ENCODE measurements around the gene PPP2R2D. TPM values are rescaled to one million over a fixed set of nuclear protein-coding genes. Genes with fewer than 3 reads are reported as not detected.

The PPP2R2D gene
- total RNA-seq, 4 donors from 2014 or later, result 38.2 to 49.7 (median 41.0) TPM

- Histone ChIP-seq H3K4me3 (no peak overlapping the region), H3K36me3 (no peaks in the 10 kb centered on the region), H3K9me3 (no peaks in the 10 kb centered on the region), H3K4me1 (peaks cover 28 to 35% (median 34%) of the 10 kb centered on the region in 4 donors), H3K27ac (replicated peaks in 1 of 4) (no peak overlapping the region), H3K27me3 (peaks cover 0 to 32% (median 6%) of the 10 kb centered on the region in 4 donors)
- no peak for DNase-seq (ENCODE audit: extremely low spot score)
- intact Hi-C loops (cut with DNase I), result no loop called here
- TF ChIP-seq CTCF (IDR thresholded peaks at IDR 0.05) (no peak), POLR2A (IDR thresholded peaks at IDR 0.05; ENCODE audit: low read depth) (no peak), POLR2AphosphoS5 (IDR thresholded peaks at IDR 0.05) (no peak), EP300 (IDR thresholded peaks at IDR 0.05) (no peak)
- 60% methylated on average over 8 of the region's 8 CpGs for WGBS
Observed at GRCh38 chr10:131899116-131899690, 1.6 kb upstream of the PPP2R2D start.

DNA sequence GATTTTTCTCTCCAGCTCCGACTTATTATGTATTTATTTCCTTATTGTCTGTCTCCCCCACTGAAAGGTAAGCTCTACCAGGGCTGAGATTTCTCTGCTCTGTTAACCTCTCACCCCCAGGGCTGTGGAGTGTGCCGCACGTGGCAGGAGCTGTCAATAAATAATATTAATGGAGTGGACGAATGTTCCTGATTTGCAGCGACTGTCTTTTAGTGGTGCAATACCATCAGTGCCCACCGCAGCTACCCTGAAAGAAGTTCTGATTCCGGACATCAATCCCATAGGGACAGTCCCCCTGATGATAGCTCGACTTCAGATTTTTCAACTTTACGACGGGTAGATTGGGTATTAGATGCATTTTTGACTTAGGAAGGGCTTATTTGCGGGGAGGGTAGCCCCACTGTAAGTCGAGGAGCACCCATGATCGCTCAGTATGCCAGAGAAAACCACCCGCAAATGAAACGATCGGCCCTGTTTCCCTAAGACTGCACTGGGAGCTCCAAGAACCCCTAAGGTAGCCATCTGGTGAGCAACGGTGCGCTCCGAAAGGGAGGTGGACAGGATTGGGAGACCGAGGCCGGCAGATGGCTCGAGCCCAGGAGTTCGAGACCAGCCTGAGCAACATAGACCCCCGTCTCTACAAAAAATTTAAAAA, 986 bp upstream of the PPP2R2D start:
- H3K27ac ChIP-seq (replicated peaks in 1 of 4), result peak overlapping the region; percentile 92 to 98 (median 96)
- DNase-seq (ENCODE audit: extremely low spot score), result no peak
- no peaks in the 10 kb centered on the region for H3K9me3 ChIP-seq
- TF ChIP-seq POLR2A (IDR thresholded peaks at IDR 0.05; ENCODE audit: low read depth) (no peak), EP300 (IDR thresholded peaks at IDR 0.05) (no peak), POLR2AphosphoS5 (IDR thresholded peaks at IDR 0.05) (no peak), CTCF (IDR thresholded peaks at IDR 0.05) (no peak)
- H3K4me1 ChIP-seq, result peaks cover 33 to 41% (median 40%) of the 10 kb centered on the region in 4 donors
- H3K36me3 ChIP-seq, result no peaks in the 10 kb centered on the region
- WGBS, result 17% methylated on average over 19 of the region's 24 CpGs
- intact Hi-C loops (cut with DNase I), result loop anchor here (5.0 kb wide), 1 partner anchor 82 kb away; the partner anchor contains the start of gene BNIP3
- H3K27me3 ChIP-seq, result peaks cover 0 to 27% (median 6%) of the 10 kb centered on the region in 4 donors
- H3K4me3 ChIP-seq, result peak overlapping the region; percentile 76 to 96 (median 88)

GRCh38 chr10:131901181-131901829, 497 bp downstream of the PPP2R2D start:
- H3K4me1 ChIP-seq, result peaks cover 47 to 56% (median 55%) of the 10 kb centered on the region in 4 donors

GRCh38 chr10:131902211-131902610, 1.4 kb downstream of the PPP2R2D start:
- H3K4me1 ChIP-seq, result peaks cover 49 to 63% (median 62%) of the 10 kb centered on the region in 4 donors
- H3K27me3 ChIP-seq, result peaks cover 0 to 20% (median 6%) of the 10 kb centered on the region in 4 donors
- H3K4me3 ChIP-seq, result peak overlapping the region; percentile 76 to 96 (median 88)
- intact Hi-C loops (cut with DNase I), result loop anchor here (5.0 kb wide), 1 partner anchor 80 kb away; the partner anchor contains the start of gene BNIP3
- DNase-seq (ENCODE audit: extremely low spot score), result no peak
- H3K36me3 ChIP-seq, result peaks cover 0 to 11% (median 7%) of the 10 kb centered on the region in 4 donors
- 52% methylated on average over 5 of the region's 5 CpGs for WGBS
- H3K27ac ChIP-seq (replicated peaks in 1 of 4), result peak overlapping the region; percentile 92 to 98 (median 96)
- no peaks in the 10 kb centered on the region for H3K9me3 ChIP-seq
- TF ChIP-seq EP300 (IDR thresholded peaks at IDR 0.05) (no peak), POLR2AphosphoS5 (IDR thresholded peaks at IDR 0.05) (no peak), POLR2A (IDR thresholded peaks at IDR 0.05; ENCODE audit: low read depth) (no peak), CTCF (IDR thresholded peaks at IDR 0.05) (no peak)

More at GRCh38 chr10:131901181-131901829, 497 bp downstream of the PPP2R2D start:
- Histone ChIP-seq H3K4me3 (peak overlapping the region; percentile 76 to 96 (median 88)), H3K27ac (replicated peaks in 1 of 4) (peak overlapping the region; percentile 92 to 98 (median 96)), H3K27me3 (peaks cover 0 to 20% (median 6%) of the 10 kb centered on the region in 4 donors), H3K36me3 (peaks cover 0 to 10% (median 7%) of the 10 kb centered on the region in 4 donors), H3K9me3 (no peaks in the 10 kb centered on the region)
- DNase-seq (ENCODE audit: extremely low spot score), result no peak
- 0% methylated on average over 10 of the region's 83 CpGs for WGBS
- peak in 1 of 2 donors; percentile 31 for TF ChIP-seq POLR2AphosphoS5 (IDR thresholded peaks at IDR 0.05)
- TF ChIP-seq POLR2A (IDR thresholded peaks at IDR 0.05; ENCODE audit: low read depth), result no peak
- intact Hi-C loops (cut with DNase I), result loop anchor here (5.0 kb wide), 1 partner anchor 81 kb away; the partner anchor contains the start of gene BNIP3
